HCT116 (cell line): ENCODE data around the gene FBXL13. TPM values are rescaled to one million over a fixed set of nuclear protein-coding genes. Genes with fewer than 3 reads are reported as not detected.

Source experiments
- ATAC-seq: fragments of 200-7000 bp; cut with Tn5 transposase; 2 replicates; pipeline ENCODE4 v1.9.1; 2020; ENCODE audit warnings: mild to moderate bottlenecking, moderate library complexity
- BruUV-seq: library from RNA; stranded (reverse); fragments of 400-500 nt; replicated peaks from 2 replicates; lab custom pipeline; 2021; lab: Mats Ljungman, UMichigan
- CTCF ChIA-PET: fragments of 300-600 bp; sonication (Branson Sonifier 250); formaldehyde crosslinking; loops from one replicate; lab custom pipeline; 2021; ENCODE audit warnings: antibody characterized with exemption; lab: Charles Lee
- POLR2A ChIA-PET: fragments of 300-600, 350-600 bp; sonication (Branson Sonifier 250); formaldehyde crosslinking; loops from one replicate; lab custom pipeline; 2021; ENCODE audit warnings: antibody characterized with exemption; lab: Charles Lee
- RAD21 ChIA-PET, 2 experiments: fragments of 300-600 bp; sonication (Branson Sonifier 250); formaldehyde crosslinking; loops; one replicate each; lab custom pipeline; 2023; ENCODE audit warnings: low total read pairs in 2 of 2; ENCODE audit not compliant: uncharacterized antibody in 2 of 2, unreplicated experiment in 2 of 2, low non-redundant PET in 1 of 2; lab: Charles Lee
- DNase-seq: peaks from one replicate; pipeline ENCODE4 v3.0.0-alpha.2; 2010; ENCODE audit warnings: low read depth, low spot score
- H2AFZ ChIP-seq: fragments of 200-600 bp; shearing (Covaris generic), sonication (generic); 2 replicates; pipeline ENCODE4 v1.6.1; 2017; ENCODE audit warnings: low read depth, mixed run types, mixed read lengths, antibody characterized with exemption, low read length; ENCODE audit not compliant: poor library complexity, severe bottlenecking
- H3K27ac ChIP-seq: 2 replicates; pipeline ENCODE4 v1.5.1; 2012; ENCODE audit warnings: low read depth, low read length
- H3K27me3 ChIP-seq: fragments of 200-600 bp; sonication (generic); 2 replicates; pipeline ENCODE4 v1.6.1; 2016; ENCODE audit warnings: mixed run types, low read length, mixed read lengths; ENCODE audit not compliant: insufficient read depth
- H3K36me3 ChIP-seq, 2 experiments: fragments of 200-500 bp in 1 of 2; fragments of 200-600 bp in 1 of 2; sonication (Bioruptor generic) in 1 of 2; sonication (generic) in 1 of 2; 2 replicates each; pipeline versions ENCODE4 v1.5.1 to v1.6.1; 2014 to 2016; ENCODE audit warnings: low read length in 2 of 2, inconsistent platforms in 1 of 2, mixed read lengths in 1 of 2, mixed run types in 1 of 2; ENCODE audit not compliant: insufficient read depth in 2 of 2, control insufficient read depth in 1 of 2
- H3K4me1 ChIP-seq, 2 experiments: fragments of 200-600 bp in 1 of 2; sonication (generic) in 1 of 2; 2 replicates each; pipeline versions ENCODE4 v1.5.1 to v1.6.1; 2012 to 2017; ENCODE audit warnings: low read length in 2 of 2, inconsistent platforms in 1 of 2, mild to moderate bottlenecking in 1 of 2, mixed read lengths in 1 of 2, mixed run types in 1 of 2, moderate library complexity in 1 of 2; ENCODE audit not compliant: insufficient read depth in 2 of 2, control insufficient read depth in 1 of 2
- H3K4me2 ChIP-seq: fragments of 200-600 bp; sonication (generic); 2 replicates; pipeline ENCODE4 v1.6.1; 2017; ENCODE audit warnings: mixed run types, low read length, mixed read lengths
- H3K4me3 ChIP-seq, 2 experiments: fragments of 200-600 bp in 1 of 2; sonication (generic) in 1 of 2; replicated peaks in 1 of 2; 2 replicates each; pipeline ENCODE4 v1.5.1; 2011 to 2016; ENCODE audit warnings: low read length in 2 of 2, control low read depth in 1 of 2, low read depth in 1 of 2, mild to moderate bottlenecking in 1 of 2, mixed read lengths in 1 of 2, mixed run types in 1 of 2
- H3K79me2 ChIP-seq: fragments of 200-600 bp; sonication (generic); 2 replicates; pipeline ENCODE4 v1.6.1; 2017; ENCODE audit warnings: mild to moderate bottlenecking, mixed run types, low read length, moderate library complexity, mixed read lengths; ENCODE audit not compliant: insufficient read depth
- H3K9ac ChIP-seq: fragments of 200-600 bp; sonication (generic); 2 replicates; pipeline ENCODE4 v1.6.1; 2016; ENCODE audit warnings: low read length, mixed read lengths
- H3K9me2 ChIP-seq: fragments of 200-600 bp; sonication (generic), shearing (Covaris generic); 2 replicates; pipeline ENCODE4 v1.6.1; 2017; ENCODE audit warnings: mixed run types, mild to moderate bottlenecking, moderate library complexity; ENCODE audit not compliant: insufficient read depth
- H3K9me3 ChIP-seq, 2 experiments: fragments of 200-500 bp in 1 of 2; fragments of 200-600 bp in 1 of 2; sonication (Bioruptor generic) in 1 of 2; sonication (generic) in 1 of 2; 2 replicates each; pipeline ENCODE4 v1.6.1; 2014 to 2017; ENCODE audit warnings: low read length in 2 of 2, mixed read lengths in 2 of 2, inconsistent platforms in 1 of 2, low read depth in 1 of 2, mild to moderate bottlenecking in 1 of 2, mixed run types in 1 of 2, moderate library complexity in 1 of 2; ENCODE audit not compliant: control insufficient read depth in 1 of 2, insufficient read depth in 1 of 2
- H4K20me1 ChIP-seq: fragments of 200-600 bp; sonication (generic), shearing (Covaris generic); 2 replicates; pipeline ENCODE4 v1.6.1; 2017; ENCODE audit warnings: mixed run types, mild to moderate bottlenecking, moderate library complexity; ENCODE audit not compliant: insufficient read depth
- CBX3 ChIP-seq: IDR thresholded peaks from 2 replicates; pipeline ENCODE4 v1.6.1; 2012; ENCODE audit warnings: low read depth
- CEBPB ChIP-seq: IDR thresholded peaks from 2 replicates; pipeline ENCODE4 v1.6.1; 2012; ENCODE audit warnings: low read depth
- EGR1 ChIP-seq: IDR thresholded peaks from 2 replicates; pipeline ENCODE4 v1.6.1; 2012; ENCODE audit warnings: low read depth
- RAD21 ChIP-seq: IDR thresholded peaks from 2 replicates; pipeline ENCODE4 v1.6.1; 2012; ENCODE audit warnings: low read depth, mild to moderate bottlenecking
- SP1 ChIP-seq: IDR thresholded peaks from 2 replicates; pipeline ENCODE4 v1.6.1; 2012; ENCODE audit warnings: low read depth
- TCF7L2 ChIP-seq: IDR thresholded peaks from 2 replicates; pipeline ENCODE4 v1.7.0; 2011; ENCODE audit warnings: borderline replicate concordance, inconsistent platforms; ENCODE audit not compliant: insufficient read depth, insufficient read length; ENCODE audit errors: extremely low read depth
- ZNF274 ChIP-seq: fragments of 200-500 bp; sonication (Bioruptor generic); IDR thresholded peaks from 2 replicates; pipeline ENCODE4 v1.6.1; 2014; ENCODE audit warnings: mild to moderate bottlenecking, low read depth, low read length, inconsistent platforms
- intact Hi-C: fragments of 100-400 bp; cut with micrococcal nuclease; formaldehyde crosslinking; loops from 2 replicates; pipeline ENCODE4 v1.10.0; 2022
- total RNA-seq: library from RNA; stranded (reverse); gene quantifications from one replicate; pipeline ENCODE4 v1.2.1, GENCODE V29; 2021; ENCODE audit not compliant: unreplicated experiment
- TF ChIP-seq, protein P1 (sequence below): IDR thresholded peaks from 2 replicates; pipeline ENCODE4 v1.6.1; 2012
- TF ChIP-seq, protein P2 (sequence below): IDR thresholded peaks from 2 replicates; pipeline ENCODE4 v1.6.1; 2012
- TF ChIP-seq, protein P3 (sequence below): IDR thresholded peaks from 2 replicates; pipeline ENCODE4 v1.6.1; 2011; ENCODE audit warnings: mild to moderate bottlenecking, low read length, moderate library complexity; ENCODE audit not compliant: insufficient replicate concordance; ENCODE audit errors: extremely low read depth

FBXL13 gene
- total RNA-seq, 1 experiment from 2014 or later, result 1.0 TPM

DNA sequence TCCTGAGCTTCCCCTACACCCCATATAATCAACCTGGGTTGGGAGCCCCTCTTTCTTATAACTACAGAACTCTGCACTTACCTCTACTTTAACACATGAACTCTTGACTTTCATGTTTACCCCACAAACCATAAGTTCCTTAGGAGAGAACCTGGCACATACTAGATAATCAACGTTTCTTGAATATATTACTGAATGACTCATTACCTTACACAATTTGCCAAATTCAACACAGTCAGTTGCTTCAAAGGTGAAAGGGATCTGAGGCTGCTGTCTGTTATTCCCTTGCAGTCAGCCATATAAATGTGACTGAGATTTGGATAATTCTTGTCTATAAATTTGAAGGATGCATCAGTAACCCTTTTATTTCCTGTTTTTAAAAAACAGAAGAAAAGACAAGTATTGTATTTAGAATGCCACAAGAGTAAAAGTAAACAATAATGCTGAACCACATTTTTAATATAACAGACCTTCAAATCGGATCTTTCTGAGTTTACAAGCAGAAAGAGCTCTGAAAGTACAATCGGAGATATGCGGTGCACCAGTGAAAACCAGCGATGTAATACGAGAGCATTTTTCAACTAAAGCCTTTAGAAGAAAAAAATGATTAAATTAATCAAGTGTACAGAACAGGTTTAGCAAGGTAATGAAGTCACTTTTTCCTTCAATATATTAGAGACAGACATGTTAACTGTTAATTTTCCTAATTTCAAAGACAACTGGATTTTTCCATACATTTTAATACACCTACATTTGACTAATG is 191.3 kb downstream of the FBXL13 start:
- peak overlapping the region; percentile 24 for H2AFZ ChIP-seq
- H3K4me2 ChIP-seq, result peak overlapping the region; percentile 26; the same call in 1 of the 2 replicates
- TF ChIP-seq ZNF274 (no peak), CEBPB (peak; percentile 64), EGR1 (no peak), CBX3 (0 out of 2 replicates have a peak, but pooled peaks have one; percentile 30), TCF7L2 (no peak), RAD21 (no peak), SP1 (0 out of 2 replicates have a peak, but pooled peaks have one; percentile 24)
- TF ChIP-seq, protein P1, sequence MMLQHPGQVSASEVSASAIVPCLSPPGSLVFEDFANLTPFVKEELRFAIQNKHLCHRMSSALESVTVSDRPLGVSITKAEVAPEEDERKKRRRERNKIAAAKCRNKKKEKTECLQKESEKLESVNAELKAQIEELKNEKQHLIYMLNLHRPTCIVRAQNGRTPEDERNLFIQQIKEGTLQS, result no peak
- TF ChIP-seq, protein P2, sequence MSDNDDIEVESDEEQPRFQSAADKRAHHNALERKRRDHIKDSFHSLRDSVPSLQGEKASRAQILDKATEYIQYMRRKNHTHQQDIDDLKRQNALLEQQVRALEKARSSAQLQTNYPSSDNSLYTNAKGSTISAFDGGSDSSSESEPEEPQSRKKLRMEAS, result no peak
- TF ChIP-seq, protein P3, sequence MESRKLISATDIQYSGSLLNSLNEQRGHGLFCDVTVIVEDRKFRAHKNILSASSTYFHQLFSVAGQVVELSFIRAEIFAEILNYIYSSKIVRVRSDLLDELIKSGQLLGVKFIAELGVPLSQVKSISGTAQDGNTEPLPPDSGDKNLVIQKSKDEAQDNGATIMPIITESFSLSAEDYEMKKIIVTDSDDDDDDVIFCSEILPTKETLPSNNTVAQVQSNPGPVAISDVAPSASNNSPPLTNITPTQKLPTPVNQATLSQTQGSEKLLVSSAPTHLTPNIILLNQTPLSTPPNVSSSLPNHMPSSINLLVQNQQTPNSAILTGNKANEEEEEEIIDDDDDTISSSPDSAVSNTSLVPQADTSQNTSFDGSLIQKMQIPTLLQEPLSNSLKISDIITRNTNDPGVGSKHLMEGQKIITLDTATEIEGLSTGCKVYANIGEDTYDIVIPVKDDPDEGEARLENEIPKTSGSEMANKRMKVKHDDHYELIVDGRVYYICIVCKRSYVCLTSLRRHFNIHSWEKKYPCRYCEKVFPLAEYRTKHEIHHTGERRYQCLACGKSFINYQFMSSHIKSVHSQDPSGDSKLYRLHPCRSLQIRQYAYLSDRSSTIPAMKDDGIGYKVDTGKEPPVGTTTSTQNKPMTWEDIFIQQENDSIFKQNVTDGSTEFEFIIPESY, result no peak
- TF ChIP-seq, all 23 proteins: peak for 3
- Histone ChIP-seq H4K20me1 (no peaks in the 10 kb centered on the region), H3K36me3 (no peaks in the 10 kb centered on the region), H3K27ac (no peak overlapping the region), H3K79me2 (no peaks in the 10 kb centered on the region), H3K9ac (no peak overlapping the region), H3K4me1 (peaks cover 13 to 14% of the 10 kb centered on the region in 2 experiments), H3K27me3 (no peaks in the 10 kb centered on the region), H3K9me3 (no peaks in the 10 kb centered on the region), H3K4me3 (no peak overlapping the region), H3K9me2 (no peaks in the 10 kb centered on the region)
- BruUV-seq, result no TSS peak
- DNase-seq (no peak), ATAC-seq (peak; percentile 55)
- CTCF ChIA-PET, result no interaction called here
- RAD21 ChIA-PET, result no interaction called here
- intact Hi-C loops, result no loop called here
- POLR2A ChIA-PET, result no interaction called here
